Mucosa of stomach (tissue), 1 donor: Measurements from ENCODE around the gene LDLRAD4.
"Not testable (repeated sequence)": the region's sequence is repeated elsewhere in the genome, so short reads cannot be mapped to it uniquely, and the experiment has no call there.

Experiments used
- H3K27me3 ChIP-seq: one replicate; pipeline ENCODE4 v1.7.0; 2013; ENCODE audit warnings: mild to moderate bottlenecking, low read length; ENCODE audit not compliant: control insufficient read depth, insufficient read depth
- H3K36me3 ChIP-seq: one replicate; pipeline ENCODE4 v1.7.0; 2013; ENCODE audit warnings: low read length; ENCODE audit not compliant: control insufficient read depth, insufficient read depth
- H3K4me1 ChIP-seq: one replicate; pipeline ENCODE4 v1.7.0; 2013; ENCODE audit warnings: mild to moderate bottlenecking, low read length; ENCODE audit not compliant: control insufficient read depth, insufficient read depth
- H3K4me3 ChIP-seq: one replicate; pipeline ENCODE4 v1.7.0; 2013; ENCODE audit warnings: low read length
- H3K9ac ChIP-seq: one replicate; pipeline ENCODE4 v1.7.0; 2013; ENCODE audit warnings: mild to moderate bottlenecking, low read length, moderate library complexity
- H3K9me3 ChIP-seq: one replicate; pipeline ENCODE4 v1.7.0; 2013; ENCODE audit warnings: mild to moderate bottlenecking, low read length, moderate library complexity; ENCODE audit not compliant: control insufficient read depth
- donor health status: Pancreatic carcinoma.

The LDLRAD4 gene

GRCh38 chr18:13471971-13472628 lies 253.5 kb downstream of the LDLRAD4 start:
- H3K9ac ChIP-seq, result no peak overlapping the region
- no peak overlapping the region for H3K4me3 ChIP-seq
- no peaks in the 10 kb centered on the region for H3K4me1 ChIP-seq
- H3K27me3 ChIP-seq, result no peaks in the 10 kb centered on the region
- no peaks in the 10 kb centered on the region for H3K9me3 ChIP-seq
- H3K36me3 ChIP-seq, result no peaks in the 10 kb centered on the region

DNA sequence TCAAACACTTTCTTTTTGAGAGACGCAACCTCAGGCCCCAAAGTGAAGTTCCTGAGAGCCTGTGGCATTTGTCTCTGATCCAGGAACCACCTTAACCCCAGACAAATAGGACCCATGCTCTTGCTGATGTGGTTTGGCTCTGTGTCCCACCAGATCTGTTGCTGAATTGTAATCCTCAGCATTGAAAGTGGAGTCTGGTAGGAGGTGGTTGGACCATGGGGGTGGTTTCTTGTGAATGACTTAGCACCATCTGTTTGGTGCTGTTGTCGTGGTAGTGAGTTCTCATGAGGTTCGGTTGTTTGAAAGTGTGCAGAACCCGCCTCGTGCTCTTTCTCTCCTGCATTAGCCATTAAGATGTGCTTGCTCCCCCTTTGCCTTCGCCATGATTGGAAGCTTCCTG lies 255.2 kb downstream of the LDLRAD4 start:
- Histone ChIP-seq H3K9me3 (no peaks in the 10 kb centered on the region), H3K27me3 (no peaks in the 10 kb centered on the region), H3K4me3 (no peak overlapping the region), H3K9ac (no peak overlapping the region), H3K36me3 (no peaks in the 10 kb centered on the region), H3K4me1 (no peaks in the 10 kb centered on the region)

DNA sequence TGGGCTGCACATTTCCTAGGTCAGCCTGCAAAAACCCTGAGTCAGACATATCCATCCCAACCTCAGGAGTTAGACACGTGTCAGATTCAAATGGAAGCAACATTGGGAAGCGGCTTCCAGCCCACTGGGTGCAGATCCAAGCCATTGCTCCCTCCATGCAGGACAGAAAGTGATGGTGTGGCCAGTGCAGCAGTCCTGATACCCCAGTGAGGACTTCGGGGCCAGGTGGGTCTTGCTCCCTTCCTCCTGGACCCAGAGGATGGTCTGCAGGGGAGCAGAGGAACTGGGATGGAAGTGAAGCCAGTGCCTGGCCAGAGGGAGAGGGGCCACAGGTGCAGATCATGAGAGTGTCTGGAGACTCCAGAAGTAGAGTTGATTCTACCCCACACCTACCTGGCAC lies 255.8 kb downstream of the LDLRAD4 start:
- Histone ChIP-seq H3K4me3 (no peak overlapping the region), H3K36me3 (no peaks in the 10 kb centered on the region), H3K27me3 (no peaks in the 10 kb centered on the region), H3K9me3 (no peaks in the 10 kb centered on the region), H3K4me1 (no peaks in the 10 kb centered on the region), H3K9ac (no peak overlapping the region)

- H3K27me3 ChIP-seq, result no peaks in the 10 kb centered on the region
- H3K36me3 ChIP-seq, result no peaks in the 10 kb centered on the region
- H3K4me3 ChIP-seq, result no peak overlapping the region
- no peaks in the 10 kb centered on the region for H3K4me1 ChIP-seq
- no peak overlapping the region for H3K9ac ChIP-seq
- no peaks in the 10 kb centered on the region for H3K9me3 ChIP-seq
These were observed 256.5 kb downstream of the LDLRAD4 start for GRCh38 chr18:13474907-13475545.

DNA sequence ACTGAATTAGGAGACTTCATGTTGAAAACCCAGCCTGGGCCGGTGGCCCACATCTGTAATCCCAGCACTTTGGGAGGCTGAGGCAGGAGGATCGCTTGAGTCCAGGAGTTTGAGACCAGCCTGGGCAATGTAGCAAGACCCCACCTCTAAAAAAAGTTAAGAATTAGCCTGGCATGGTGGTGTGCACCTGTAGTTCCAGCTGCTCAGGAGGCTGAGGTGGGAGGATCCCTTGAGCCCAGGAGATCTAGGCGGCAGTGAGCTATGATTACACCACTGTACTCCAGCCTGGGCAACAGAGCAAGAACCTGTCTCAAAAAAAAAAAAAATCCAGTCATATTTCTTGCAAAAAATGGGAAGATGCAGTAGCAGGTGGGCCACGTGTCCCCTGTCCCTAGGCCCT lies 257.8 kb downstream of the LDLRAD4 start:
- not testable (repeated sequence) for H3K27me3 ChIP-seq, H3K9ac ChIP-seq, H3K9me3 ChIP-seq, H3K4me1 ChIP-seq, H3K4me3 ChIP-seq, H3K36me3 ChIP-seq

- no peaks in the 10 kb centered on the region for H3K4me1 ChIP-seq
- H3K36me3 ChIP-seq, result no peaks in the 10 kb centered on the region
- H3K27me3 ChIP-seq, result no peaks in the 10 kb centered on the region
- no peaks in the 10 kb centered on the region for H3K9me3 ChIP-seq
- no peak overlapping the region for H3K4me3 ChIP-seq
- no peak overlapping the region for H3K9ac ChIP-seq
These were observed 258.7 kb downstream of the LDLRAD4 start for GRCh38 chr18:13477147-13477683.

DNA sequence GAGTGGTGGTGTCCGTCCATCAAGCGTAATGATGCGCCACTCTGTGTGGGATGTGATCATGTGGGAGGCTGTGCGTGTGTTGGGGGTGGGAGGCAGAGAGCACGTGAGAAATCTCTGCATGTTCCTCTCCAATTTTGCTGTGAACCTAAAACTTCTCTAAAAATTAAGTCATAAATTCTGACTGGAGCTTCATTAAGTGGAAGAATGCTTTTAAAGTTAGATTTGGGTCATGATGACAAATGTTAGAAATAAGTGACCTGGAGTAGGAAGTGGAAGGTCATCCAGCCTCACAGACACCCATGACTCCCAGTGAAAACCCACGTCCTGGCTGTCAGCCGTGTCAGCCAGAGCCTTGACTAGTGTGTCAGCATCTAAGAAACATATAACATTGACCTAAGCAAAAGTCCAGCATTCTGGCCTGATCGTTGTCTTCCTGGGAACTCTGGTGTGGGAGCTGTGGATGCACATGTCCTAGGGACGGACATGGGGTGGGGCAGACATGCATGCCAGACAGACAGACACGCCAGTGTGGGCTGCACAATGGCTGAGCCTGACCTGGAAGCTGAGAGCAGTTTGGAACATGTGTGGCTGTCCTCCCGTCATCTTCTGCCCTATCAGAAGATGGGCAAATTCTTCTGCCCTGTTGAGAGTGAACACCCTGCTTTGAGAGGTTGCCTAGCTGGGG lies 262.2 kb downstream of the LDLRAD4 start:
- Histone ChIP-seq H3K4me3 (no peak overlapping the region), H3K9ac (no peak overlapping the region), H3K4me1 (no peaks in the 10 kb centered on the region), H3K27me3 (no peaks in the 10 kb centered on the region), H3K9me3 (no peaks in the 10 kb centered on the region), H3K36me3 (no peaks in the 10 kb centered on the region)

DNA sequence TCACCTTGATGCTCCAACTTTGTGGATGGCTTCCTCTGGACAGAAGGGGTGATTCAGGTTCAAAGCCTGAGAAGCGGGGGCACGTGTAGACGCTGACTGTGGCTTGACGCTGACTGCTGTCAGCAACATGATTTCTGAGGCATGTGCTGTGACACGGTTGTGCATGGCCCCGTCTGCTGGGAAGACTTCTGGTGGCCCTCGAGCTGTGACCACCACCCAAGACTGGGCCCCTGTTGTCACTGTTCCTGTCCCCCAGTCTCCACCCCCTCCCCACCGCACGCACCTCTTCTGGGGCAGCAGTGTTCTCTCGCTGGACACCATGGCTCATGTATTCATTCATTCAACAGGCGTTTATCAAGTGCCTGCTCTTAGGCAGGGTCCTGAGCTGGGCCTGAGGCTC lies 262.8 kb downstream of the LDLRAD4 start:
- Histone ChIP-seq H3K9ac (no peak overlapping the region), H3K27me3 (no peaks in the 10 kb centered on the region), H3K36me3 (no peaks in the 10 kb centered on the region), H3K9me3 (no peaks in the 10 kb centered on the region), H3K4me1 (no peaks in the 10 kb centered on the region), H3K4me3 (no peak overlapping the region)

GRCh38 chr18:13481820-13482617 lies 263.5 kb downstream of the LDLRAD4 start:
- no peaks in the 10 kb centered on the region for H3K4me1 ChIP-seq
- H3K4me3 ChIP-seq, result no peak overlapping the region
- no peaks in the 10 kb centered on the region for H3K36me3 ChIP-seq
- no peak overlapping the region for H3K9ac ChIP-seq
- H3K9me3 ChIP-seq, result no peaks in the 10 kb centered on the region
- H3K27me3 ChIP-seq, result no peaks in the 10 kb centered on the region

DNA sequence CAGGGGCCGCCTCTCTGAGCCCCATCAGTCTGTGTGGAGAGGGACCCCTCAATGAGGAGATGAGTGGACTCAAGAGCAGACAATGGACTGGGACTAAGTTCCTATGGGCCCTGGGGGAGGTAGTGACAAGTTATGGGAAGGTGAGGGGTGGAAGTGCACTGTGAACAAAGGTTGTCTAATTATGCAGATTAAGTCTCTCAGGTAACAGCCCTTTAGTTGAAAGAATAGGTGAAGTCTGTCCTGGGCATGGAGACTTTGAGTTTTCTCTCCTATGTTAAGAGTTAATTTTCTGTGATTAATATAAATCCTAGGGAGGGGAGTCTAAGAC lies 264.0 kb downstream of the LDLRAD4 start:
- H3K9ac ChIP-seq, result no peak overlapping the region
- H3K4me1 ChIP-seq, result no peaks in the 10 kb centered on the region
- no peaks in the 10 kb centered on the region for H3K9me3 ChIP-seq
- no peaks in the 10 kb centered on the region for H3K36me3 ChIP-seq
- H3K4me3 ChIP-seq, result no peak overlapping the region
- H3K27me3 ChIP-seq, result no peaks in the 10 kb centered on the region

DNA sequence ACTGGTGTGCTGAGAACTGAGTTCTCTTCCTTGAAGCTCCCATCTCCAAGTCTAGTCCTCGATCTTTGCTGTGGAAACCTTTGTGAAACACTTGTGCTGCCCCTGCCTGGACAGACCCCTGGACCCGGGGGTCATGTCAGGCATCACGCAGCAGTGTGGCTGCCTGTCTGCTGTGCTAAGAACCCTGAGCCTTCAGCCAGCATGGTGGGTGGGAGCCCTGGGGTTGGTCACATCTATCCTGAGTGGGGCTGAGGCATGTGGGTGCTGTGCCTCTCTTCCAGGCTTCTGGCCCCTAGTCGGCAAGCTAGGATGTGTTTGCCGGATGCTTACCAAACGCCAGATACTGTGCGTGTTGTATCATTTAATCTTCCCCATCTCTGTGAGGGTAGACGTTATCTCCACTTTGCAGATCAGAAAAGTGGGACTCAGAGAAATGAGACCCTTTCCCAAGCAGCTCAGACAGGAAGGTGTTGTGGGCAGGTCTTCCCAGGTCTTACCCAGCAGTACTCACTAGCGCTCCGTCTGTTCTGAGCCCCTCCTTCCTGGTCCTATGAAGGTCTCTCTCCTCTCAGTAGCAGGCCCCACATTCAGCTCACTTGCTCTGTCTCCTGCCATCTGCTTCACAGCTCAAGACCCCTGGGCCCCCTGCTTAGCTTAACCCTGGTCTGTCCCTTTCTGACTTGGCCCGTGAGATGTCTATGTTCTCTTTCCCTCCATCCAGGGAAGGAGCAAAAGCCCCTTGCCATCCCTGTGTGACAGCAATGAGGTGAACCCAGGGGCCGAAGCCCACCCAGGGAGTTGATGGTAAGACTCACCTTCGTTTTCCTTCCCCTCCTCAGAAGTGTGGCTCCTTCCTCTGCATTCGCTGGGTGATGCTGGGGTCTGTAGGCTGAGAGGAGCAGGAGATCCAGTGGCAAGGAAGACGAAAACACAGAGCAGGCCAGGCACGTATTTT lies 265.0 kb downstream of the LDLRAD4 start:
- no peak overlapping the region for H3K4me3 ChIP-seq
- H3K27me3 ChIP-seq, result no peaks in the 10 kb centered on the region
- H3K9me3 ChIP-seq, result no peaks in the 10 kb centered on the region
- H3K36me3 ChIP-seq, result no peaks in the 10 kb centered on the region
- no peaks in the 10 kb centered on the region for H3K4me1 ChIP-seq
- no peak overlapping the region for H3K9ac ChIP-seq
